ENCODE data around the gene IL13. TPM values are rescaled to one million over a fixed set of nuclear protein-coding genes. Genes with fewer than 3 reads are reported as not detected.
"Not testable (repeated sequence)": the region's sequence is repeated elsewhere in the genome, so short reads cannot be mapped to it uniquely, and the experiment has no call there.

Gene IL13
- total and polyA plus RNA-seq, 5 donors, result not detected

DNA sequence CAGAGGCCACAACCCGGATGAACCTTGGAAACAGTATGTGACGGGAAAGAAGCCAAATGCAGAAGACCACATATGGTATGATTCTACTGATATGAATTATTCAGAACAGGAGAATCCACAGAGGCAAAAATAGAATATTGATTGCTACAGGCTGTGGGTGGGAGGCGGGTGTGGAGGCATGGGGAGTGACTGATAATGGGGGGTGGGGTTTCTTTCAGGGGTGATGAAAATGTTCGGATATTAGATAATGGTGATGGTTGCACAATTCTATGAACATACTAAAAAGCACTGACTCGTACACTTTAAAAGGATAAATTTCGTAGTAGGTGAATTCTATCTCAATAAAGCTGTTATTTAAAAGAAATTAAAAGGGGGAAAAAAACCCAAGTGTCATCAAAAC, 26.5 kb downstream of the IL13 start:
- 86% methylated on average over 6 of the region's 6 CpGs for WGBS

DNA sequence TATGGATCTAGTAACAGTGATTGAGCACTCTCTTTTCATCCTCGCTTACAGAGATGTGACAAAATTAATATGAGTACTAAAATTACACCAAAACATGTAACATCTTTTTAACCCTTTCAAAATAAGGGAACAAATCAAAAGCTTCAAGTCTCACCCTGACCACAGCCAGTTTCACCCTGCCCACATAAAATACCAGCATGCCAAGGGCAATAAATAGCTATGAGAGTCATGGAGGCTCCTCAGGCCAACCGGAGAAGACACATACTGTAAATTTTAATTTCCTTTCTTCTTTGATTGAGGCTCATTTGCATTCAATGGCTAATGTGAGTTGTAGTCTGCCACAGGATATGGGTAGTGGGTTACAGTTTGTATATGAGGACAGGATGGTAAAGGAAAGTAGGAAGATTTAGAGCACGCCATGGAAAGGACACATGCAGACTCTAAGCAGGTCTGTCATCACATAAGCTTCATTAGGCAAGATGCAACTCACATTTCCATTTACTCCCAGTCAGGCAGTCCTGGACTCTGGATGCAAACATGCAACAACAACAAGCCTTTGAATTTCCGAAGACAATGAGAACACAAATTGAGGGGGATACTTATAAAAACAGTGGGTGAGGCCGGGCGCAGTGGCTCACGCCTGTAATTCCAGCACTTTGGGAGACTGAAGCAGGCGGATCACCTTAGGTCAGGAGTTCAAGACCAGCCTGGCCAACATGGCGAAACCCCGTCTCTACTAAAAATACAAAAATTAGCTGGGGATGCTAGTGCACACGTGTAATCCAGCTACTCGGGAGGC, 27.1 kb downstream of the IL13 start:
- Histone ChIP-seq H3K9me3 (ENCODE audit: control insufficient read depth, low read length) (no peaks in the 10 kb centered on the region), H3K4me1 (ENCODE audit: control insufficient read depth, insufficient read depth, low read length) (no peaks in the 10 kb centered on the region), H3K27me3 (ENCODE audit: control insufficient read depth, insufficient read depth) (no peaks in the 10 kb centered on the region), H3K4me3 (ENCODE audit: low read length) (no peak overlapping the region), H3K27ac (ENCODE audit: low read length) (no peak overlapping the region)
- WGBS, result 91% methylated on average over 12 of the region's 12 CpGs
- intact Hi-C loops (cut with DNase I), result no loop called here
- no peak for DNase-seq
- ATAC-seq, result no peak

More for the DNA sequence above, 26.5 kb downstream of the IL13 start:
- Histone ChIP-seq H3K27ac (ENCODE audit: low read length) (no peak overlapping the region), H3K4me3 (ENCODE audit: low read length) (no peak overlapping the region), H3K9me3 (ENCODE audit: control insufficient read depth, low read length) (no peaks in the 10 kb centered on the region), H3K27me3 (ENCODE audit: control insufficient read depth, insufficient read depth) (no peaks in the 10 kb centered on the region), H3K4me1 (ENCODE audit: control insufficient read depth, insufficient read depth, low read length) (no peaks in the 10 kb centered on the region)
- ATAC-seq (no peak), DNase-seq (no peak)
- intact Hi-C loops (cut with DNase I), result no loop called here

- Histone ChIP-seq H3K27ac (ENCODE audit: low read length) (no peak overlapping the region), H3K4me3 (ENCODE audit: low read length) (no peak overlapping the region), H3K9me3 (ENCODE audit: control insufficient read depth, low read length) (no peaks in the 10 kb centered on the region), H3K4me1 (ENCODE audit: control insufficient read depth, insufficient read depth, low read length) (no peaks in the 10 kb centered on the region), H3K27me3 (ENCODE audit: control insufficient read depth, insufficient read depth) (no peaks in the 10 kb centered on the region)
- 96% methylated on average over 3 of the region's 3 CpGs for WGBS
- ATAC-seq (no peak), DNase-seq (no peak)
- intact Hi-C loops (cut with DNase I), result no loop called here
Observed at GRCh38 chr5:132686193-132686592, 28.2 kb downstream of the IL13 start.

- no peak for DNase-seq
- no peaks in the 10 kb centered on the region for H3K27me3 ChIP-seq (ENCODE audit: control insufficient read depth, insufficient read depth)
- 92% methylated on average over 5 of the region's 5 CpGs for WGBS
Observed at GRCh38 chr5:132687995-132688394, 30.0 kb downstream of the IL13 start.

DNA sequence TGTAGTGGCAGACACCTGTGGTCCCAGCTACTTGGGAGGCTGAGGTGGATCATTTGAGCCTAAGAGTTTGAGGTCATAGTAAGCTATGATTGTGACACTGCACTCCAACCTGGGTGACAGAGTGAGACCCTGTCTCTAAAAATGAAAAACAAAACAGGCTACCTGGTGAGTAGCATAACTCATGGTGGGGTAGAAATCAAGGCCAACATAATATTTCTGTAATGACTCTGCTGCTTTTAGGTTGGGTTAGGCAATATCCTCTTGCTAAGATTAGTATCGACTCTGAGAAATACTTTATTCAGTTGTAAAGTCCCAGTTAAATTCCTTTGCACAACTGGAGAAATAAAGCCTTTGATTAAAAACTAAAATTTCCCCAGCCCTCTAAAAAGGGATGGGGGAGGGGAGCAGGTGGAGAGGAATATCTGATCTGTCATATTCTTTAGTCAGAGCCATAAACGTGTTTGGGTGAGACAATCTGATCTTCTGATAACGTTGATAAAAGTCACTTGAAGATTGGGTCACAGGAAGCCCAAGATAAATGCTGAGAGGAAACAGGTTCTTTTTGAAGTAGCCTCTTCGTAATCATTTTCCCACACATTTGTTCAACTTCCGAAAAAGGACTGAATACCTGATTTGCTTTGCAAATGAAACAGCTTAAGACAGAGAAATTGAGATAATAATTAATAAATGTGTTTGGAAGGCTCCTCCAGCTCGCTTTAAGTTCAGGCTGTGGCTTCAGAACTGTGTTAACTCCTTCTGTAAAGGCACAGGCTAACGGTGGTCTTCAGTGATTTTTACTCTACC, 30.8 kb downstream of the IL13 start:
- Histone ChIP-seq H3K27ac (ENCODE audit: low read length) (no peak overlapping the region), H3K27me3 (ENCODE audit: control insufficient read depth, insufficient read depth) (no peaks in the 10 kb centered on the region), H3K9me3 (ENCODE audit: control insufficient read depth, low read length) (no peaks in the 10 kb centered on the region), H3K4me1 (ENCODE audit: control insufficient read depth, insufficient read depth, low read length) (no peaks in the 10 kb centered on the region), H3K4me3 (ENCODE audit: low read length) (no peak overlapping the region)
- intact Hi-C loops (cut with DNase I), result no loop called here
- ATAC-seq, result no peak
- 53% methylated on average over 7 of the region's 7 CpGs for WGBS
- no peak for DNase-seq

More at GRCh38 chr5:132687995-132688394, 30.0 kb downstream of the IL13 start:
- H3K27ac ChIP-seq (ENCODE audit: low read length), result no peak overlapping the region
- H3K9me3 ChIP-seq (ENCODE audit: control insufficient read depth, low read length), result no peaks in the 10 kb centered on the region
- intact Hi-C loops (cut with DNase I), result no loop called here
- H3K4me3 ChIP-seq (ENCODE audit: low read length), result no peak overlapping the region
- ATAC-seq, result no peak
- no peaks in the 10 kb centered on the region for H3K4me1 ChIP-seq (ENCODE audit: control insufficient read depth, insufficient read depth, low read length)

GRCh38 chr5:132689513-132689912, 31.5 kb downstream of the IL13 start:
- intact Hi-C loops (cut with DNase I), result no loop called here
- Histone ChIP-seq H3K27me3 (ENCODE audit: control insufficient read depth, insufficient read depth) (no peaks in the 10 kb centered on the region), H3K9me3 (ENCODE audit: control insufficient read depth, low read length) (no peaks in the 10 kb centered on the region), H3K27ac (ENCODE audit: low read length) (no peak overlapping the region), H3K4me1 (ENCODE audit: control insufficient read depth, insufficient read depth, low read length) (no peaks in the 10 kb centered on the region), H3K4me3 (ENCODE audit: low read length) (no peak overlapping the region)
- ATAC-seq, result no peak
- WGBS, result 80% methylated on average over 7 of the region's 7 CpGs
- DNase-seq, result no peak

DNA sequence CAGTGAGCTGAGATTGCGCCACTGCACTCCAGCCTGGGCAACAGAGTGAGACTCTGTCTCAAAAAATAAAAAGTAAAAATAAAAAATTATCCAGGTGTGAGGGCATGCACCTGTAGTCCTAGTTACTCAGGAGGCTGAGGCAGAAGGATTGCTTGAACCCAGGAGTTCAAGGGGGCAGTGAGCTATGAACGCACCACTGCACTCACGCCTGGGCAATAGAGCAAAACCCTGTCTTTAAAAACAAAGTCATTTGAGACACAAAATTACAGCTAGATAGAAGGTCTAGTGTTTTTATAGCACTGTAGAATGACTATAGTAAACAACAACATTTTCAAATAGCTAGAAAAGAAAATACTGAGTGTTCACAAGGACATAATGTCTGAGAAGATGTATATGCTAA, 32.2 kb downstream of the IL13 start:
- intact Hi-C loops (cut with DNase I), result no loop called here
- Histone ChIP-seq H3K27me3 (ENCODE audit: control insufficient read depth, insufficient read depth) (no peaks in the 10 kb centered on the region), H3K4me3 (ENCODE audit: low read length) (no peak overlapping the region), H3K27ac (ENCODE audit: low read length) (no peak overlapping the region), H3K9me3 (ENCODE audit: control insufficient read depth, low read length) (no peaks in the 10 kb centered on the region), H3K4me1 (ENCODE audit: control insufficient read depth, insufficient read depth, low read length) (no peaks in the 10 kb centered on the region)
- ATAC-seq (no peak), DNase-seq (no peak)
- over 99% methylated on average over 3 of the region's 3 CpGs for WGBS

DNA sequence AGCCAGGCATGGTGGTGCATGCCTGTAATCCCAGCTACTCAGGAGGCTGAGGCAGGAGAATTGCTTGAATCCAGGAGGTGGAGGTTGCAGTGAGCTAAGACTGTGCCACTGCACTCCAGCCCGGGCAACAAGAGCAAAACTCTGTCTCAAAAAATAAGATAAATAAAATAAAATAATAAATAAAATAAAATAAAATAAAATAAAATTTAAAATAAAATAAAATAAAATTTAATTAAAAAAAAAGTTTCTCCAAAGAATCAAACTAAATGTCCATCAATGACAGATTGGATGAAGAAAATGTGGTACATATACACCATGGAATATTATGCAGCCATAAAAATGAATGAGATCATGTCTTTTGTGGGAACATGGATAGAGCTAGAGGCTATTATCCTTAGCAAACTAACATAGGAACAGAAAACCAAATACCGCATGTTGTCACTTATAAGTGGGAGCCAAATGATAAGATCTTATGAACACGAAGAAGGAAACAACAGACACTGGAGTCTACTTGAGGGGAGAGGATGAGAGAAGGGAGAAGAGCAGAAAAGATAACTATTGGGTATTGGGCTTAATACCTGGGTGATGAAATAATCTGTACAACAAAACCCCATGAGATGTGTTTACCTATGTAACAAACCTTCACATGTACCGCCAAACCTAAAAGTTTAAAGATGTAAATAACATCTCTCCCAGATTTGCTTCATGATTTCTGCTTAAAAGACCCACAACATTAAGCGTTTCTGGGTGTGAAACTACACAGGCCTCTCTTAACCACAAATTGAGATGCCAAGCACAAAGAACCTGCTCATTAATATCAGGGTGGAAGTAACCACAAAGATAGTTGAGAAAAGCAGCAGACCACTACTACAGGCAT, 34.0 kb downstream of the IL13 start:
- DNase-seq; H3K4me1 ChIP-seq (ENCODE audit: control insufficient read depth, insufficient read depth, low read length); H3K4me3 ChIP-seq (ENCODE audit: low read length); H3K27ac ChIP-seq (ENCODE audit: low read length); intact Hi-C loops (cut with DNase I); H3K27me3 ChIP-seq (ENCODE audit: control insufficient read depth, insufficient read depth); ATAC-seq; H3K9me3 ChIP-seq (ENCODE audit: control insufficient read depth, low read length): not testable (repeated sequence)
- WGBS, result 72% methylated on average over 5 of the region's 5 CpGs

GRCh38 chr5:132692632-132692967, 34.6 kb downstream of the IL13 start:
- Histone ChIP-seq H3K27me3 (ENCODE audit: control insufficient read depth, insufficient read depth) (no peaks in the 10 kb centered on the region), H3K9me3 (ENCODE audit: control insufficient read depth, low read length) (no peaks in the 10 kb centered on the region), H3K4me3 (ENCODE audit: low read length) (no peak overlapping the region), H3K4me1 (ENCODE audit: control insufficient read depth, insufficient read depth, low read length) (no peaks in the 10 kb centered on the region), H3K27ac (ENCODE audit: low read length) (no peak overlapping the region)
- no peak for DNase-seq
- intact Hi-C loops (cut with DNase I), result no loop called here
- ATAC-seq, result no peak

GRCh38 chr5:132695956-132696355, 38.0 kb downstream of the IL13 start:
- intact Hi-C loops (cut with DNase I), result no loop called here
- ATAC-seq (no peak), DNase-seq (no peak)
- 94% methylated on average over 4 of the region's 4 CpGs for WGBS
- Histone ChIP-seq H3K4me1 (ENCODE audit: control insufficient read depth, insufficient read depth, low read length) (no peaks in the 10 kb centered on the region), H3K4me3 (ENCODE audit: low read length) (no peak overlapping the region), H3K27ac (ENCODE audit: low read length) (no peak overlapping the region), H3K27me3 (ENCODE audit: control insufficient read depth, insufficient read depth) (no peaks in the 10 kb centered on the region), H3K9me3 (ENCODE audit: control insufficient read depth, low read length) (no peaks in the 10 kb centered on the region)

GRCh38 chr5:132704875-132705274, 46.9 kb downstream of the IL13 start:
- no peak for ATAC-seq
- no peak overlapping the region for H3K27ac ChIP-seq (ENCODE audit: low read length)
- no peaks in the 10 kb centered on the region for H3K9me3 ChIP-seq (ENCODE audit: control insufficient read depth, low read length)
- no peak overlapping the region for H3K4me3 ChIP-seq (ENCODE audit: low read length)
- no peak for DNase-seq
- WGBS, result 99% methylated on average over 1 of the region's 1 CpG
- H3K27me3 ChIP-seq (ENCODE audit: control insufficient read depth, insufficient read depth), result no peaks in the 10 kb centered on the region
- no peaks in the 10 kb centered on the region for H3K4me1 ChIP-seq (ENCODE audit: control insufficient read depth, insufficient read depth, low read length)
- intact Hi-C loops (cut with DNase I), result no loop called here
